Measurements from ENCODE around the gene EML1. TPM values are rescaled to one million over a fixed set of nuclear protein-coding genes. Genes with fewer than 3 reads are reported as not detected.
A peak's percentile ranks its signal among the peaks of the same experiment; 100 is the strongest.

EML1 gene
- total RNA-seq, 4 donors from 2014 or later: 92.3 to 131 (median 119) TPM

DNA sequence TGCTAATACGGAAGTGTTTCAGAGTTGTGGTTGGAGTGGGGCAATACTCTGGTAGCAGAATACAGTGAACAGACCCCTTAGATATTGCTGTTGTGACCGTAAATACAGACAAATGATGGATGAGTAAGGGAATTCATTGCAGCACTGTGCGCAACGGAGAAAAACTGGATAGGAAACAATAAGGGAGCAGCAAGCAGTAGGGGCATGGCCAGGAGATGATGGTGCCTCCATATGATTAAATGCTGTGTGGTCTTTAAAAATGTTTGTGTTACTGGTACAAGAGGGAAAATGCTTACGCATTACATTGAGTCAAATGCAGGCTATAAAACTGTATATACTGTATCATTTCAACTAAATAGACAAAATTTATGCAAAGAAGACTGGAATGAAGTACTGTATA lies 61.6 kb downstream of the EML1 start:
- Histone ChIP-seq H3K27ac (replicated peaks in 1 of 4) (no peak overlapping the region), H3K36me3 (peaks cover 0 to 34% (median 21%) of the 10 kb centered on the region in 4 donors), H3K4me1 (peaks cover 9 to 16% (median 14%) of the 10 kb centered on the region in 4 donors), H3K27me3 (no peaks in the 10 kb centered on the region), H3K9me3 (no peaks in the 10 kb centered on the region), H3K4me3 (no peak overlapping the region)
- DNase-seq (ENCODE audit: extremely low spot score): no peak
- TF ChIP-seq EP300 (IDR thresholded peaks at IDR 0.05) (no peak), POLR2A (IDR thresholded peaks at IDR 0.05; ENCODE audit: low read depth) (no peak), POLR2AphosphoS5 (IDR thresholded peaks at IDR 0.05) (no peak)
- TF ChIP-seq, protein P1, sequence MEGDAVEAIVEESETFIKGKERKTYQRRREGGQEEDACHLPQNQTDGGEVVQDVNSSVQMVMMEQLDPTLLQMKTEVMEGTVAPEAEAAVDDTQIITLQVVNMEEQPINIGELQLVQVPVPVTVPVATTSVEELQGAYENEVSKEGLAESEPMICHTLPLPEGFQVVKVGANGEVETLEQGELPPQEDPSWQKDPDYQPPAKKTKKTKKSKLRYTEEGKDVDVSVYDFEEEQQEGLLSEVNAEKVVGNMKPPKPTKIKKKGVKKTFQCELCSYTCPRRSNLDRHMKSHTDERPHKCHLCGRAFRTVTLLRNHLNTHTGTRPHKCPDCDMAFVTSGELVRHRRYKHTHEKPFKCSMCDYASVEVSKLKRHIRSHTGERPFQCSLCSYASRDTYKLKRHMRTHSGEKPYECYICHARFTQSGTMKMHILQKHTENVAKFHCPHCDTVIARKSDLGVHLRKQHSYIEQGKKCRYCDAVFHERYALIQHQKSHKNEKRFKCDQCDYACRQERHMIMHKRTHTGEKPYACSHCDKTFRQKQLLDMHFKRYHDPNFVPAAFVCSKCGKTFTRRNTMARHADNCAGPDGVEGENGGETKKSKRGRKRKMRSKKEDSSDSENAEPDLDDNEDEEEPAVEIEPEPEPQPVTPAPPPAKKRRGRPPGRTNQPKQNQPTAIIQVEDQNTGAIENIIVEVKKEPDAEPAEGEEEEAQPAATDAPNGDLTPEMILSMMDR (IDR thresholded peaks at IDR 0.05): no peak
- WGBS: 75% methylated on average over 5 of the region's 5 CpGs
- intact Hi-C loops (cut with DNase I): no loop called here

DNA sequence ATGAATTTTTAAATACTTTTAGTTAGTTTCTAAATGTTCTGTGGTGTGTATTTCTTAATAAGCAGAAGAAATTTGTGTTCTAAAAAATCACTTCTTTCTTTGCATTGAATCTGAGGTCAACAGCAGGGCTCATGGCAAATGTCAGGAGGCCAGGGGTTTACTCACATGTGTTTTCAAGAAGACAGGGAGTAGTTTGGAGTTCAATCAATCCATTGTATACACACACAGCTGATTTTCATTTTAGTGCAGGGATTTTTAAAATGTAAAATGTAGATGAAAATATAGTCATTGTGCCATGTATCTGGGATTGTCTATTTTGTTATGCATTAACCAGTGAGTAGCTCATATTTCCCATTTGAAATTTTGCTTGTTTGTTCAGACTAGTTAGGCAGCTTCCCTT lies 62.1 kb downstream of the EML1 start:
- Histone ChIP-seq H3K36me3 (peaks cover 0 to 34% (median 22%) of the 10 kb centered on the region in 4 donors), H3K4me3 (no peak overlapping the region), H3K27ac (replicated peaks in 1 of 4) (no peak overlapping the region), H3K4me1 (peaks cover 9 to 18% (median 15%) of the 10 kb centered on the region in 4 donors), H3K27me3 (no peaks in the 10 kb centered on the region), H3K9me3 (no peaks in the 10 kb centered on the region)
- TF ChIP-seq POLR2A (IDR thresholded peaks at IDR 0.05; ENCODE audit: low read depth) (no peak), EP300 (IDR thresholded peaks at IDR 0.05) (no peak), POLR2AphosphoS5 (IDR thresholded peaks at IDR 0.05) (no peak)
- TF ChIP-seq, protein P1 (IDR thresholded peaks at IDR 0.05): no peak
- intact Hi-C loops (cut with DNase I): no loop called here
- no peak for DNase-seq (ENCODE audit: extremely low spot score)

DNA sequence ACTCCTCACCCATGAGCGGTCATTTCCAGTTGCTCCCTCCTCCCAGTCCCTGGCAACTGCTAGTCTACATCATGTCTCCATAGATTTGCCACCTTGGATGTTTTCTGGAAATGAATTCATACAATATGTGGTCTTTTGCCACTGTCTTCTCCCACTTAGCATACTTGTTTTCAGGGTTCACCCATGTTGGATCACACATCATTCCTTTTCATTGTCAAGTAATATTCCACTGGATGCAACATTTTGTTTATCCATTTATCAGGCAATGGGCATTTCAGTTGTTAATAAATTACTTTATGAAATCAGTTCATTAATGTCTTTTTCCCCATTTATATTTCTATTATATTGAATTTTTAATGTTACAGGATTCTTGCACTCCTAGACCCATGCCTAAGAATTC lies 64.3 kb downstream of the EML1 start:
- 95% methylated on average over 1 of the region's 1 CpG for WGBS
- no peaks in the 10 kb centered on the region for H3K27me3 ChIP-seq
- H3K4me1 ChIP-seq: peaks cover 8 to 16% (median 12%) of the 10 kb centered on the region in 4 donors
- no peak for DNase-seq (ENCODE audit: extremely low spot score)
- TF ChIP-seq, protein P1 (IDR thresholded peaks at IDR 0.05): no peak
- TF ChIP-seq POLR2A (IDR thresholded peaks at IDR 0.05; ENCODE audit: low read depth): no peak
- TF ChIP-seq POLR2AphosphoS5 (IDR thresholded peaks at IDR 0.05): no peak
- TF ChIP-seq EP300 (IDR thresholded peaks at IDR 0.05): no peak
- H3K36me3 ChIP-seq: peaks cover 0 to 18% (median 8%) of the 10 kb centered on the region in 4 donors
- no peak overlapping the region for H3K27ac ChIP-seq (replicated peaks in 1 of 4)
- H3K9me3 ChIP-seq: no peaks in the 10 kb centered on the region
- intact Hi-C loops (cut with DNase I): no loop called here
- no peak overlapping the region for H3K4me3 ChIP-seq

DNA sequence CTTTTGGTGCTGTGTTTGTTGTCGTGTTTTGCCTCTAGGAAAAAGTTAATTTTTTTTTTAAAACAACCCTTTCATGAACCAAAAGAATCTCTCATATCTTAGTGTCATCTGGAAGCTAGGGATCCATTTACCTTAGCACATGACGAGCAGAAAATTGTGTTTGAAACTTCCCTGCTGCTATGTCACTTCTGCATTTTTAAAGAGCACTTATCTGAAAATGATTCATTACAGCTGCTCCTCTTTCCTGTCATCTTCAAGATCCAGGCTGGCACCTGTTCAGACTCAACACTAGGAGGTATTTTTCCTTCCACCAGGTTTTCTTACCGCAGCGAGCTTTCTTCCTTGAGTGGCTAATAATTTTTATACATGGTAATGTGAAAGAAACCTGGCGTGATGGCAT lies 67.0 kb downstream of the EML1 start:
- Histone ChIP-seq H3K27me3 (no peaks in the 10 kb centered on the region), H3K27ac (replicated peaks in 1 of 4) (no peak overlapping the region), H3K9me3 (no peaks in the 10 kb centered on the region), H3K4me1 (peaks cover 0 to 8% (median 0%) of the 10 kb centered on the region in 4 donors), H3K4me3 (no peak overlapping the region), H3K36me3 (peaks cover 0 to 10% (median 3%) of the 10 kb centered on the region in 4 donors)
- 72% methylated on average over 5 of the region's 5 CpGs for WGBS
- TF ChIP-seq POLR2A (IDR thresholded peaks at IDR 0.05; ENCODE audit: low read depth) (no peak), POLR2AphosphoS5 (IDR thresholded peaks at IDR 0.05) (no peak), EP300 (IDR thresholded peaks at IDR 0.05) (no peak)
- TF ChIP-seq, protein P1 (IDR thresholded peaks at IDR 0.05): no peak
- intact Hi-C loops (cut with DNase I): no loop called here
- DNase-seq (ENCODE audit: extremely low spot score): no peak

DNA sequence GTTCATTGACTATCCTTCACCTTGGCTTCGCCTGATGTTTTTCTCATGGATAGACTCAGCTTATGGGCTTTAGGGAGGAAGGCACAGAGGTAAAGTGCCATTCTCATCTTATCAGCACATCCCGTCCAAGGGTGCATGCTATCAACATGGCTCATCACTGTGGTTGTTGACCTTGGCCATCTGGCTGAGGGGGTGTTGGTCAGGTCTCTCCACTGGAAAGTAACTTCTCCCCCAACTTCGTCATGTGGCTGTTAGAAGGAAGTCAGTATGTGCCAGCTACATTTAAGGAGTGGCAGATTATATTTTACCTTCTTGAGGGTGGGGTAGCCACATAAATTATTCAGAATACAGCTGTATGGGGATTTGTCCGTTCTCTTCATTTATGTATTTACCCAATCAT lies 68.9 kb downstream of the EML1 start:
- no peaks in the 10 kb centered on the region for H3K27me3 ChIP-seq
- no peaks in the 10 kb centered on the region for H3K9me3 ChIP-seq
- peaks cover 0 to 16% (median 2%) of the 10 kb centered on the region in 4 donors for H3K36me3 ChIP-seq
- DNase-seq (ENCODE audit: extremely low spot score): peak; percentile 68
- H3K27ac ChIP-seq (replicated peaks in 1 of 4): no peak overlapping the region
- TF ChIP-seq, protein P1 (IDR thresholded peaks at IDR 0.05): no peak
- TF ChIP-seq POLR2AphosphoS5 (IDR thresholded peaks at IDR 0.05) (no peak), POLR2A (IDR thresholded peaks at IDR 0.05; ENCODE audit: low read depth) (no peak), EP300 (IDR thresholded peaks at IDR 0.05) (no peak)
- peaks cover 0 to 8% (median 0%) of the 10 kb centered on the region in 4 donors for H3K4me1 ChIP-seq
- WGBS: 83% methylated on average over 4 of the region's 4 CpGs
- H3K4me3 ChIP-seq: no peak overlapping the region
- intact Hi-C loops (cut with DNase I): no loop called here

Data from esophagus muscularis mucosa (tissue), 4 donors.